Stimulated activated CD4-positive, alpha-beta T cell treated with anti-CD3 and anti-CD28 coated beads, TNF-alpha, amount 100 ng/mL, for 4 hours (primary cell): ENCODE results near the gene THEM5.
A peak's percentile ranks its signal among the peaks of the same experiment; 100 is the strongest.
"Not testable (repeated sequence)": the region's sequence is repeated elsewhere in the genome, so short reads cannot be mapped to it uniquely, and the experiment has no call there.

Experiments
- DNase-seq, 3 experiments: peaks; one replicate each; pipeline ENCODE4 v3.0.0-alpha.2; 2020; ENCODE audit warnings: low read depth in 3 of 3

The THEM5 gene

GRCh38 chr1:151853411-151853943 lies at the start of gene THEM5:
Gene THEM5 (minus strand): TSS chr1:151853712. CDS start chr1:151853565, 147 bp downstream.
- no peak for DNase-seq

DNA sequence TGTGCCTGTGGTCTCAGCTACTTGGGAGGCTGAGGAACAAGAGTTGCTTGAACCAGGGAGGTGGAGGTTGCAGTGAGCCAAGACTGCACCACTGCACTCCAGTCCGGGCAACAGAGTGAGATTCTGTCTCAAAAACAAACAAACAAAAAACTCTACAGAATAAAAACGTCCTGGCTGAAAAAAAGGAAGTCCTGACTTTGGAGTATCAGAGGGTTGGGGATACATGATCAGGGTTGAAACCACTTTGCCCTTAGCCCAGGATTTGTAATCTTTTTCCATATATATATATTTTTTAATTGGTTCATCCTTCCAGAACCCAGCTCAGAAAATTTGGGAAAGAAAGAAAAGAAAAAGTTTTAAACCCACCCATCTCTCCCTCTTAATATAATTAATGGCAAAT lies 49.3 kb upstream of the THEM5 start:
- no peak for DNase-seq

- not testable (repeated sequence) for DNase-seq
Observed at GRCh38 chr1:151900804-151901203, 47.3 kb upstream of the THEM5 start.

DNA sequence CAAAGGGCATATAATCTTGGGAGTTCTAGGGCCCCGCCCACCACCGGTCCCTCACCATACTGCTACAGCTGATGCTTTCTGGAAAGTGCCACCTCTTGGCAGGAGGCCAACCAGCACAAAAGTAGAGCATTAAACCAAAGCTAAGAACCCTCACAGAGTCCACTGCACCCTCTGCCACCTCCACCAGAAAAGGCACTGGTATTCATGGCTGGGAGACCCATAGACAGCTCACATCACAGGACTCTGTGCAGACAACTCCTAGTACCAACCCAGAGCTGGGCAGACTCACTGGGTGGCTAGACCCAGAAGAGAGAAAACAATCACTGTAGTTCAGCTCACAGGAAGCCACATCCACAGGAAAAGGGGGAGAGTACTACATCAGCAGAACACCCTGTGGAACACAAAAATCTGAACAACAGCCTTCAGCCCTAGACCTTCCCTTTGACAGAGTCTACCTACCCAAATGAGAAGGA lies 45.0 kb upstream of the THEM5 start:
- peak; percentile 22 to 43 (median 25) for DNase-seq

- no peak for DNase-seq
Observed at GRCh38 chr1:151897991-151898431, 44.5 kb upstream of the THEM5 start.

DNA sequence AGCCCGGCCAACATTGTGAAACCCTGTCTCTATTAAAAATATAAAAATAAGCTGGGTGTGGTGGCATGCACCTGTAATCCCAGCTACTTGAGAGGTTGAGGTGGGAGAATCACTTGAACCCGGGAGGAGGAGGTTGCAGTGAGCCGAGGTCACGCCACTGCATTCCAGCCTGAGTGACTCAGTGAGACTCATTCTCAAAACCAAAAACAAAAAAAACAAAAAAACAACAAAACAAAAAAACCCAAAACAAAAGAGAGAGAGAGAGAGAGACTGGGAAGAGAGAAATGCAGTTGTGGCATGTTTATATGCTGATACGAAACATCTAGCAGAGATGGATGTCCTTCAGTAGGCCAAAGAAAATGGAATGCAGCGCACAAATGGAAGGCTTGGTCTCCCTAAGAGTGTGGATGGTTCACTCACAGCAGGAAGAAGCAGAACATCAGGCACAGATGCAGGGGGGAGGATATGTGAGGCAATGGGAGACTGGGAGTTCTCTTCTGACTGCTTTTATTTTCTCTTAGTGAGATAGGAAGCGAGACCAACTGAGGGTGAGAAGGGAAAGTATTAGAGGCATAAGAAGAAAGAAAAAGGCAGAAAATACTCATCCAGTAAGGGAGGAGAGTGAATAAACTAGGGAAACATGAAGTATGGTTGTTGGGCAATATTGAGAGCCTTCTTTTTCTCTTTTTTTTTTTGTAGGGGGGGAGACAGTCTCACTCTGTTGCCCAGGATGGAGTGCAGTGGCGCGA lies 39.8 kb upstream of the THEM5 start:
- no peak for DNase-seq

- DNase-seq = no peak
Observed at GRCh38 chr1:151892190-151892589, 38.7 kb upstream of the THEM5 start.

DNA sequence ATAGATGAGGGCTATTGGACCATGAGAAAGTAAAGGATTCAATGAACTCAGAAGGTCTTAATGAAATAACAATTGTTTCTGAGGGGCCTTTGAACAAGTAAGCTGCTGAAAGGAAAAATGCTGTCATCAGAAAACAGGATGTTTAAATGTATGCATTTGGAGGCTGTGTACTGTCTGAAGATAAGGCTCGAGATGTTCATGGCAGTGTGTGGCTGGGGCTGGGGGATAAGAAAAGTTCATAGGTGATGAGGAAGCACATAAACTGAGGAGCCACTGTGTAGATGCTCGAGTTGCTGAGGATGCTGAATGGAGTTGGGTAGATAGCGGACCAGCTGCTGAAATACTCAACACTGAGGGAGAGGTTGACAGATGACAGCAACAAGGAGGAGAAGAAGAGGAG lies 38.0 kb upstream of the THEM5 start:
- no peak for DNase-seq

- DNase-seq = no peak
Observed at GRCh38 chr1:151888972-151889570, 35.6 kb upstream of the THEM5 start.

DNA sequence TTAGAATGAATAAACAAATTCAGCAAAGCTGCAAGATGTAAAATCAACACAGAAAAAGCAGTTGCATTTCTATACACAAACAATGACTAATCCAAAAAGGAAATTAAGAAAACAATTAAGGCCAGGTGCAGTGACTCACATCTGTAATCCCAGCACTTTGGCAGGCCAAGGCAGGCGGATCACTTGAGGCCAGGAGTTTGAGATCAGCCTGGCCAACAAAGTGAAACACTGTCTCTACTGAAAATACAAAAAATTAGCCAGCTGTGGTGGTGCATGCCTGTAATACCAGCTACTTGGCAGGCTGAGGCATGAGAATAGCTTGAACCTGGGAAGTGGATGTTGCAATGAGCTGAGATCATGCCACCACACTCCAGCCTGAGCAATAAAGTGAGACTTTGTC lies 33.5 kb upstream of the THEM5 start:
- no peak for DNase-seq

- DNase-seq = no peak
Observed at GRCh38 chr1:151885479-151885878, 32.0 kb upstream of the THEM5 start.

DNA sequence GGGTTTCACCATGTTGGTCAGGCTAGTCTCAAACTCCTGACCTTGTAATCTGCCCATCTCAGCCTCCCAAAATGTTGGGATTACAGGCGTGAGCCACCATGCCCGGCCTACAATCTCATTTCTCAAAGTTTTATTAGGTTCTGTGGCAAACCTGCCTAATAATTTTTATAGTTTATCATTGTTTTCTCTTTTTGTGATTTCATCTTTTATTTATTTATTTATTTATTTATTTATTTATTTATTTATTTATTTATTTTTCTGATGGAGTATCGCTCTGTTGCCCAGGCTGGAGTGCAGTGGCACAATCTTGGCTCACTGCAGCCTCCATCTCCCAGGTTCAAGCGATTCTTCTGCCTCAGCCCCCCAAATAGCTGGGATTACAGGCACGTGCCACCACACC lies 31.4 kb upstream of the THEM5 start:
- not testable (repeated sequence) for DNase-seq

DNA sequence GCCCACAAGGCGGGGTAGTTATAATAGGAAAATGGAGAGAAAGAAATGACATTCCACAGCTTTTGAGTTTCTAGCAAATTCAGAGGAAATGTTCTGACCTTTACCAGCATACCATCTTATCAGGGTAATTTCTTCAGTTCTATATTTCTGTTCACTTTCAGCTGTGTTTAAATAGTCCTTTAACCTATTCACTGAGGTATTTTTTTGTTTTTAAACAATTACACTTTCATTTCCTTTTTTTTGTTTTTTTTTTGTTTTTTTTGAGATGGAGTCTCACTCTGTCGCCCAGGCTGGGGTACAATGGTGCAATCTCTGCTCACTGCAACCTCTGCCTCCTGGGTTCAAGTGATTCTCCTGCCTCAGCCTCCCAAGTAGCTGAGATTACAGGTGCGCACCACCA lies 30.9 kb upstream of the THEM5 start:
- DNase-seq = not testable (repeated sequence)

GRCh38 chr1:151883898-151884297 lies 30.4 kb upstream of the THEM5 start:
- not testable (repeated sequence) for DNase-seq

GRCh38 chr1:151882918-151883317 lies 29.4 kb upstream of the THEM5 start:
- DNase-seq = not testable (repeated sequence)

GRCh38 chr1:151882466-151882865 lies 29.0 kb upstream of the THEM5 start:
- no peak for DNase-seq

- no peak for DNase-seq
Observed at GRCh38 chr1:151881479-151881878, 28.0 kb upstream of the THEM5 start.

DNA sequence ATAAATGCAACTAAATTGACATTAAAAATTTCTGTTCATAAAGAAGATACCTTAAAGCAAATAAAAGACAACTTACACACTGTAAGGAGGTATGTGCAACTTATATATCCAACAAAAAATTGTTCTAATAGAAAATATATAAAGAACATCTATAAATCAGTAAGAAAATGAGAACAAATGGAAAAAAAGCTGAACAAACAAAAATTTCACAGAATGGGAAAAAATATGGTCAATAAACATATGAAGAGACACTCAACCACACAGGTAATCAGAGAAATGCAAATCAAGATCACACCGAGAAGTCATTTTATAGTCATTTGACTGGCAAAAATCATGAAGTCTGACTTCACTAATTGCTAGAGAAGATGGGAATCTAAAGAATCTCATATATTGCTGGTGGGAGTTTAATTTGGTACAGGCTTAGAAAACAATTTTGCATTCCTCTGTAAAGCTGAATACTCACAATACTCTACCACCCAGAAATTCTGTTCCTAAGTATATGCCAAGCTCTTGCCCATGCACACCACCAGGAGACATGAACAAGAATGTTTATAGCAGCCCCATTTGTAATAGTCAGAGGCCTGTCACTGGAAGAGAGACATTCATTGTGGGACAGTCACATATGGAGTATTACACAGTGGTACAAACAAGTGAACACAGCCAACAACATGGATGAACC lies 22.0 kb upstream of the THEM5 start:
- no peak for DNase-seq

DNA sequence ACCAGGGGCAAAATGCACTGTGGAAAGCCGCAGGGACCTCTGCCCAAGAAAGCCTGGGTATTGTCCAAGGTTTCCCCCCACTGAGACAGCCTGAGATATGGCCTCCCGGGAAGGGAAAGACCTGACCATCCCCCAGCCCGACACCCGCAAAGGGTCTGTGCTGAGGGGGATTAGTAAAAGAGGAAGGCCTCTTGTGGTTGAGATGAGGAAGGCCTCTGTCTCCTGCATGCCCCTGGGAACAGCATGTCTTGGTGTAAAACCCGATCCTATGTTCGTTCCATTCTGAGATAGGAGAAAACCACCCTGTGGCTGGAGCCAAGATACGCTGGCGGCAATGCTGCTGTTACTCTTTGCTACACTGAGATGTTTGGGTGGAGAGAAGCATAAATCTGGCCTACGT lies 19.3 kb upstream of the THEM5 start:
- not testable (repeated sequence) for DNase-seq

- DNase-seq = no peak
Observed at GRCh38 chr1:151871284-151872030, 17.9 kb upstream of the THEM5 start.

DNA sequence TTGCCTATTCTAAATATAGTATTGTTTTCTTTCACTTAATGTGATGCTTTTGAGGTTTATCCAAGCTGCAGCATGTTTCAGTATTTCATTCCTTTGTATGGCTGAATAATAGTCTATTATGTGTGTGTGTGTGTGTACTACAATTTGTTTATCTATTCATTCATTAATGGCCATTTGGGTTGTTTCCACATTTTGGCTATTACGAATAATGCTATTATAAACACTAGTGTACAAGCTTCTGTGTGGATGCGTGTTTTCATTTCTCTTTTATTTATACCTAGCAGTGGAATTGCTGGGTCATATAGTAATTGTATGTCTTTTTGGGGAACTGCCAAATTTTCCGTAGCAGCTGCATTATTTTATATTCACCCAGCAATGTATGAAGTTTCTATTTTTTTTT lies 15.0 kb upstream of the THEM5 start:
- DNase-seq = no peak
